Measurements from ENCODE around the gene FGD3. TPM values are rescaled to one million over a fixed set of nuclear protein-coding genes. Genes with fewer than 3 reads are reported as not detected.
A peak's percentile ranks its signal among the peaks of the same experiment; 100 is the strongest.

FGD3 gene
- total RNA-seq, 1 donor from 2014 or later, result 4.2 TPM

GRCh38 chr9:93057703-93058354 lies 110.5 kb downstream of the FGD3 start:
- H3K4me1 ChIP-seq (ENCODE audit: control insufficient read depth in 3 of 3, insufficient read depth in 3 of 3, low read length in 3 of 3), result peaks cover 6 to 10% (median 7%) of the 10 kb centered on the region in 3 donors
- H3K27ac ChIP-seq (ENCODE audit: low read depth, low read length), result no peak overlapping the region
- no peaks in the 10 kb centered on the region for H3K36me3 ChIP-seq (ENCODE audit: control insufficient read depth in 3 of 3, insufficient read depth in 3 of 3, low read length in 3 of 3)
- H3K27me3 ChIP-seq (ENCODE audit: control insufficient read depth in 3 of 3, insufficient read depth in 3 of 3, low read length in 3 of 3), result peaks cover 4 to 28% (median 19%) of the 10 kb centered on the region in 3 donors
- H3K9me3 ChIP-seq (ENCODE audit: control insufficient read depth in 3 of 3, low read length in 3 of 3), result no peaks in the 10 kb centered on the region
- H3K4me3 ChIP-seq (ENCODE audit: low read length in 3 of 3), result no peak overlapping the region
- no peak overlapping the region for H3K9ac ChIP-seq (ENCODE audit: low read depth in 1 of 3, low read length in 3 of 3)

DNA sequence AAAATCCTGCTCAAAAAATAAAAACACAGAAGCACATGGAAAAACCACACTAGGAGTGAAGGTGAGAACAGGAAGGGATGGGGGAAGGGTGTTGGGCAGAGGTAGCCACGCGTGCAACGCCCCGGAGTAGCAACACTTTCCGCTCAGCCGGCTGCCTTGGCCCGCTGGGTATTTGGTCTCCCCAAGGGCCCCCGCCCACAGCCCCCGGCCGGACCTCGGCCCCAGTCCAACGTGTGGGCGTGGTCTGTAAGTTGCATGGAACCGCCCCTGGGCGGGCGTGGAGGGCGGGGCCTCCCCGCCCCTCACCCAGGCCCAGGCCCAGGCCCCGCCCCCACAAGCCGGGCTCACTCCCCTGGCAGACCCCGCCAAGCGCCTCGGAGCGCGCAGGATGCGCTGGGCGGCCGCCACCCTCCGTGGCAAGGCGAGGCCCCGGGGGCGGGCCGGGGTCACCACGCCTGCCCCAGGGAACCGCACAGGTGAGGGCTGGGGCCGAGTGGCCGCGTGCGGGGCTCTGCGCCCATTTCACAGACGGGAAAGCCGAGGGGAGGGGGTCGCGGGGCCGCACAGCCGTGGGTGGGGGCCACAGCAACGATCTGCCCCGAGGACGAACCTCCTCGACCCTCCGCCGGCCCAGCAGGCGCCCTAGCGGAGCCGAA lies 111.2 kb downstream of the FGD3 start, which contains the start of gene SUSD3:
TSS of gene SUSD3 (plus strand) at position 347 of the 656 bp plus-strand sequence. CDS start at position 389, 42 bp downstream.
- no peak within 1 kb of the TSS for H3K27ac ChIP-seq (ENCODE audit: low read depth, low read length)
- peaks cover 3 to 10% (median 7%) of the 10 kb centered on the region in 3 donors for H3K4me1 ChIP-seq (ENCODE audit: control insufficient read depth in 3 of 3, insufficient read depth in 3 of 3, low read length in 3 of 3)

GRCh38 chr9:93059011-93059714 lies 111.8 kb downstream of the FGD3 start:
- H3K36me3 ChIP-seq (ENCODE audit: control insufficient read depth in 3 of 3, insufficient read depth in 3 of 3, low read length in 3 of 3), result no peaks in the 10 kb centered on the region
- H3K9me3 ChIP-seq (ENCODE audit: control insufficient read depth in 3 of 3, low read length in 3 of 3), result no peaks in the 10 kb centered on the region
- peak overlapping the region; percentile 35 to 43 (median 38) for H3K4me3 ChIP-seq (ENCODE audit: low read length in 3 of 3)
- H3K4me1 ChIP-seq (ENCODE audit: control insufficient read depth in 3 of 3, insufficient read depth in 3 of 3, low read length in 3 of 3), result peaks cover 3 to 10% (median 7%) of the 10 kb centered on the region in 3 donors
- no peak overlapping the region for H3K27ac ChIP-seq (ENCODE audit: low read depth, low read length)
- peaks cover 4 to 31% (median 19%) of the 10 kb centered on the region in 3 donors for H3K27me3 ChIP-seq (ENCODE audit: control insufficient read depth in 3 of 3, insufficient read depth in 3 of 3, low read length in 3 of 3)
- no peak overlapping the region for H3K9ac ChIP-seq (ENCODE audit: low read depth in 1 of 3, low read length in 3 of 3)

More for the DNA sequence above, 111.2 kb downstream of the FGD3 start, which contains the start of gene SUSD3:
- Histone ChIP-seq H3K9me3 (ENCODE audit: control insufficient read depth in 3 of 3, low read length in 3 of 3) (no peaks in the 10 kb centered on the region), H3K36me3 (ENCODE audit: control insufficient read depth in 3 of 3, insufficient read depth in 3 of 3, low read length in 3 of 3) (no peaks in the 10 kb centered on the region), H3K27me3 (ENCODE audit: control insufficient read depth in 3 of 3, insufficient read depth in 3 of 3, low read length in 3 of 3) (peaks cover 4 to 31% (median 19%) of the 10 kb centered on the region in 3 donors), H3K4me3 (ENCODE audit: low read length in 3 of 3) (peak within 1 kb of the TSS; percentile 35 to 43 (median 38)), H3K9ac (ENCODE audit: low read depth in 1 of 3, low read length in 3 of 3) (no peak within 1 kb of the TSS)

DNA sequence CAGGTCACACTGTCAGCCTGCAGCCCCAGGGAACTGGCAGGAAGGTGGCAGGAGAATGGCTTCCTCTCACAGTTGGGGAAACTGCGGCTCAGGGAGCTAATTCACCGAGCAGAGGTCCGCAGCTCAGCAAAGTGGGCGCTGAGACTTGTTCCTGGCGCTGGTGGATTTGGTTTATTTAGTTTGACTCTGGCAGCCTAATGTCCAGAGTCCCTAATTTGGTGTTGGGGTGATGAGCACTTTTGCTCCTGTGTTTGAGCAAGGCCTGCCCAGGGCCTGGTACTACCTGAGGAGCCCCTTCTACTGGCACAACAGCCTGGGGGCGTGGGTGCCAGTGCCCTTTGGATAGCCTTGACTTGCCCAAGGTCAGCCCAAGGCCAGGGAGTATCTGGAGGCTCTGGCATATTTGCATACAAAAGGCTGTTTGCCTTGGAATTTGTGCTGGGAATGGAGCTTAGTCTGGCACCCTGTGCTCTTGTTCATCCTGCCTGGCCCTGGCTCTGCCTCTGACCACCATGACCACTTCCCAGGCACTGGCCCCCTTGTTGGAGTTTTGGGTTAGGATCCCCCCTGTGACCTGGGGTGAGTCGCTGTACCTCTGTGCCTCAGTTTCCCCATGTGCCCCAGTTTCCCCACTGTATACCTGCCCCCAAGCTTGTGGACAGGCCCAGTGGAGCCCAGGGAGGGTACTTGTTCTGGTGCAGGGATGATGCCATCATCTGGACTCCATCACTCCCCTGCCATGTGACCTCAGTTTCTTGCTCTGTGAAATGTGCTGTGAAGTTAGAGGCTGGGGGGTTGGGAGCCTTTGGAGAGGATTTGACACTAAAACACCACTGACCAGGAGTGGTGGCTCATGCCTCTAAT lies 112.6 kb downstream of the FGD3 start:
- peak overlapping the region in 1 of 3 donors; percentile 20 for H3K4me3 ChIP-seq (ENCODE audit: low read length in 3 of 3)

GRCh38 chr9:93060746-93061259 lies 113.5 kb downstream of the FGD3 start:
- Histone ChIP-seq H3K9me3 (ENCODE audit: control insufficient read depth in 3 of 3, low read length in 3 of 3) (no peaks in the 10 kb centered on the region), H3K4me1 (ENCODE audit: control insufficient read depth in 3 of 3, insufficient read depth in 3 of 3, low read length in 3 of 3) (peaks cover 3 to 22% (median 9%) of the 10 kb centered on the region in 3 donors), H3K27me3 (ENCODE audit: control insufficient read depth in 3 of 3, insufficient read depth in 3 of 3, low read length in 3 of 3) (peaks cover 4 to 31% (median 19%) of the 10 kb centered on the region in 3 donors), H3K27ac (ENCODE audit: low read depth, low read length) (no peak overlapping the region), H3K9ac (ENCODE audit: low read depth in 1 of 3, low read length in 3 of 3) (no peak overlapping the region), H3K36me3 (ENCODE audit: control insufficient read depth in 3 of 3, insufficient read depth in 3 of 3, low read length in 3 of 3) (no peaks in the 10 kb centered on the region), H3K4me3 (ENCODE audit: low read length in 3 of 3) (no peak overlapping the region)

More for the DNA sequence above, 112.6 kb downstream of the FGD3 start:
- H3K4me1 ChIP-seq (ENCODE audit: control insufficient read depth in 3 of 3, insufficient read depth in 3 of 3, low read length in 3 of 3), result peaks cover 3 to 17% (median 7%) of the 10 kb centered on the region in 3 donors
- no peak overlapping the region for H3K27ac ChIP-seq (ENCODE audit: low read depth, low read length)
- peaks cover 4 to 31% (median 19%) of the 10 kb centered on the region in 3 donors for H3K27me3 ChIP-seq (ENCODE audit: control insufficient read depth in 3 of 3, insufficient read depth in 3 of 3, low read length in 3 of 3)
- H3K9me3 ChIP-seq (ENCODE audit: control insufficient read depth in 3 of 3, low read length in 3 of 3), result no peaks in the 10 kb centered on the region
- no peaks in the 10 kb centered on the region for H3K36me3 ChIP-seq (ENCODE audit: control insufficient read depth in 3 of 3, insufficient read depth in 3 of 3, low read length in 3 of 3)
- no peak overlapping the region for H3K9ac ChIP-seq (ENCODE audit: low read depth in 1 of 3, low read length in 3 of 3)

GRCh38 chr9:93061260-93061751 lies 114.0 kb downstream of the FGD3 start:
- Histone ChIP-seq H3K4me3 (ENCODE audit: low read length in 3 of 3) (no peak overlapping the region), H3K27me3 (ENCODE audit: control insufficient read depth in 3 of 3, insufficient read depth in 3 of 3, low read length in 3 of 3) (peaks cover 4 to 31% (median 19%) of the 10 kb centered on the region in 3 donors), H3K9me3 (ENCODE audit: control insufficient read depth in 3 of 3, low read length in 3 of 3) (no peaks in the 10 kb centered on the region), H3K27ac (ENCODE audit: low read depth, low read length) (no peak overlapping the region), H3K9ac (ENCODE audit: low read depth in 1 of 3, low read length in 3 of 3) (no peak overlapping the region), H3K4me1 (ENCODE audit: control insufficient read depth in 3 of 3, insufficient read depth in 3 of 3, low read length in 3 of 3) (peaks cover 3 to 23% (median 9%) of the 10 kb centered on the region in 3 donors), H3K36me3 (ENCODE audit: control insufficient read depth in 3 of 3, insufficient read depth in 3 of 3, low read length in 3 of 3) (no peaks in the 10 kb centered on the region)

DNA sequence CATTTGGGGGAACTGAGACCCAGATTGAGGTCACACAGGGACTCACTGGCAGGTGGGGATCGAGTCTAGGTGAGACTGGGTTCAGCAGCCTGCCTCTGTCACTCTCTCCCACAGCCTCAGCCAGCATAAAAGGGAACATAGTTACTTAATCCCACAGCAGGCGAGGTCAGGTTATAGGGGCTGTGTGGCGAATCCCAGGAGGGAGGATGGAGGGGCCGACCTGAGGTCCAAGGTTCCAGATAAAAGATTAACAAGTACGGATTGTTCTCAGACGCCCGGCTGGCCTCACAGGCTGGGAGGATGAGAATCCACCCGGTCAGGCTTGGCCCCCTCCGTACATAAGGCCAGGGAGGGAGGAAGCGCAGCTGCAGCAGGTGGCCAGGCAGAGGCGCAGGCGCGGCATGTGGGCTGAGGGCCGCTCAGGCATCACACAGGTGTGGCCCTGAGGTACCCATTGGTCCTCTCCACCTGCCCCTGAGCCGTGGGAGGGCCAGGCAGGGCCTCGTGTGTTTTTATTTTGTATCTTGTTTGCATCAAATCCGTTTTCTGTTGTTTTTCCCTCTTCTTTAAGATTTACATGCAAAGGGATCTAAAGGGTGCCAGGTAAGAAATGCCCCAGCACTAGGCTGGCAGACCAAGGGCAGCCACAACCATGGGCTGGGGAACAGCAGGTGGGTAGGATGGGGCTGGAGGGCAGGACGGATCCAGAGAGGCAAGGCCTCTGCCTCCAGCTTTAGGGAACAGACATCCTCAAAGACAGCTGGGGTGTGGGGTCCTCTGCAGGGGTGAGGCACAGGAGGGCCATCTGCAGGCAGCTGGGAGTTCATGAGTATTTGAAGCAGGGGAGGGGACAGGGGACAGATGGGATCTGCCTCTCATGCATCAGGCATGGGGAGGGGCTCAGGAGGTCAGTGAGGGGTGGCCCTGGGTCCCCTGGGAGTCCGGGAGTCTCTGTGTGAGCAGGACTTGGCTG lies 114.8 kb downstream of the FGD3 start:
- peaks cover 3 to 23% (median 9%) of the 10 kb centered on the region in 3 donors for H3K4me1 ChIP-seq (ENCODE audit: control insufficient read depth in 3 of 3, insufficient read depth in 3 of 3, low read length in 3 of 3)
- H3K27me3 ChIP-seq (ENCODE audit: control insufficient read depth in 3 of 3, insufficient read depth in 3 of 3, low read length in 3 of 3), result peaks cover 4 to 31% (median 19%) of the 10 kb centered on the region in 3 donors
- no peaks in the 10 kb centered on the region for H3K9me3 ChIP-seq (ENCODE audit: control insufficient read depth in 3 of 3, low read length in 3 of 3)
- H3K27ac ChIP-seq (ENCODE audit: low read depth, low read length), result no peak overlapping the region
- H3K36me3 ChIP-seq (ENCODE audit: control insufficient read depth in 3 of 3, insufficient read depth in 3 of 3, low read length in 3 of 3), result no peaks in the 10 kb centered on the region
- no peak overlapping the region for H3K4me3 ChIP-seq (ENCODE audit: low read length in 3 of 3)
- no peak overlapping the region for H3K9ac ChIP-seq (ENCODE audit: low read depth in 1 of 3, low read length in 3 of 3)

GRCh38 chr9:93064392-93065134 lies 117.2 kb downstream of the FGD3 start:
- Histone ChIP-seq H3K36me3 (ENCODE audit: control insufficient read depth in 3 of 3, insufficient read depth in 3 of 3, low read length in 3 of 3) (no peaks in the 10 kb centered on the region), H3K27ac (ENCODE audit: low read depth, low read length) (no peak overlapping the region), H3K27me3 (ENCODE audit: control insufficient read depth in 3 of 3, insufficient read depth in 3 of 3, low read length in 3 of 3) (peaks cover 4 to 26% (median 17%) of the 10 kb centered on the region in 3 donors), H3K9me3 (ENCODE audit: control insufficient read depth in 3 of 3, low read length in 3 of 3) (no peaks in the 10 kb centered on the region), H3K9ac (ENCODE audit: low read depth in 1 of 3, low read length in 3 of 3) (no peak overlapping the region), H3K4me1 (ENCODE audit: control insufficient read depth in 3 of 3, insufficient read depth in 3 of 3, low read length in 3 of 3) (peaks cover under 1 to 19% (median 8%) of the 10 kb centered on the region in 3 donors), H3K4me3 (ENCODE audit: low read length in 3 of 3) (no peak overlapping the region)
